ENCODE data around the gene TM7SF2.

GRCh38 chr11:65113839-65114238, 2.2 kb downstream of the TM7SF2 start:
- TF ChIP-seq YY1 (IDR thresholded peaks at IDR 0.05; ENCODE audit: insufficient read depth, insufficient read length) (no peak), SUZ12 (IDR thresholded peaks at IDR 0.05; ENCODE audit: extremely low read depth, insufficient read depth, insufficient read length) (no peak), ZNF274 (IDR thresholded peaks at IDR 0.05; ENCODE audit: low read depth, low read length) (no peak)
